SK-N-SH treated with all-trans-retinoic acid at 6 μM for 48 hours (cell line): ENCODE results near the gene LINC00237.

Experiments
- ARNTL ChIP-seq: fragments of 450-650 bp; formaldehyde crosslinking; IDR thresholded peaks from 2 replicates; pipeline ENCODE4 v1.5.0; 2020; ENCODE audit warnings: low read depth, mild to moderate bottlenecking, moderate library complexity, borderline replicate concordance
- ISL1 ChIP-seq: fragments of 250-450 bp; sonication (Bioruptor Pico); IDR thresholded peaks from 2 replicates; pipeline ENCODE4 v2.1.2; 2022; ENCODE audit warnings: mild to moderate bottlenecking, moderate library complexity
- RARB ChIP-seq: fragments of 250-450 bp; sonication (Bioruptor Pico); IDR thresholded peaks from 2 replicates; pipeline ENCODE4 v1.8.0; 2021; ENCODE audit warnings: mild to moderate bottlenecking, moderate library complexity
- SNAI2 ChIP-seq: fragments of 250-450 bp; sonication (Bioruptor Pico); IDR thresholded peaks from 2 replicates; pipeline ENCODE4 v1.5.0; 2020; ENCODE audit warnings: mild to moderate bottlenecking, moderate library complexity
- TCF4 ChIP-seq: fragments of 250-450 bp; sonication (Bioruptor Pico); IDR thresholded peaks from 2 replicates; pipeline ENCODE4 v1.8.0; 2021; ENCODE audit warnings: mild to moderate bottlenecking, moderate library complexity, borderline replicate concordance
- TOX ChIP-seq: fragments of 250-450 bp; sonication (Bioruptor Pico); IDR thresholded peaks from 2 replicates; pipeline ENCODE4 v1.8.0; 2021; ENCODE audit warnings: mild to moderate bottlenecking, moderate library complexity, borderline replicate concordance
- ZC3H10 ChIP-seq: fragments of 250-450 bp; sonication (Bioruptor Pico); IDR thresholded peaks from 2 replicates; pipeline ENCODE4 v1.5.1; 2021; ENCODE audit warnings: mild to moderate bottlenecking, moderate library complexity
- ZFP3 ChIP-seq: fragments of 250-450 bp; sonication (Bioruptor Pico); IDR thresholded peaks from 2 replicates; pipeline ENCODE4 v1.5.0; 2020; ENCODE audit warnings: mild to moderate bottlenecking, moderate library complexity
- TF ChIP-seq, protein P1 (sequence below): fragments of 250-450 bp; sonication (Bioruptor Pico); IDR thresholded peaks from 2 replicates; pipeline ENCODE4 v1.5.0; 2020; ENCODE audit warnings: mild to moderate bottlenecking, moderate library complexity
- TF ChIP-seq, protein P2 (sequence below): fragments of 250-450 bp; sonication (Bioruptor Pico); IDR thresholded peaks from 2 replicates; pipeline ENCODE4 v1.5.1; 2021; ENCODE audit warnings: mild to moderate bottlenecking, moderate library complexity
- TF ChIP-seq, protein P3 (sequence below): fragments of 250-450 bp; sonication (Bioruptor Pico); IDR thresholded peaks from 2 replicates; pipeline ENCODE4 v1.8.0; 2020; ENCODE audit warnings: mild to moderate bottlenecking, moderate library complexity, borderline replicate concordance

DNA sequence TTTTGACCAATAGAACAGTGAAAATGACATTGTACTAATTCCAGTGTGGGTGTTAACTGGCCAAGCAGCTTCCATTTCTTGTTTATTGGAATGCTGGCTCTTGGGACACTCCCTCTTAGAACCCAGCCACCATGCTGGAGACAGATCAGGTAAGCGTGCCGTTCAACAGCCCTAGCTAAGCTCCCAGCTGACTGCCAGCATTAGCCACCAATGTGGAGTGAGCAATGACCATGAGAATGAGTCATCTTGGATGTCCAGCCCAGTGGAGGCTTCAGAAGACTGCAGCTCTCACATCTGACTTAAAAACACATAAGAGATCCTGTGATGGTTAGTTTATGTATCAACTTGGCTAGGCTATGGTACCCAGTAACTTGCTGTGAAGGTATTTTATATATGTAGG is 3.0 kb upstream of the LINC00237 start:
- TF ChIP-seq, protein P1, sequence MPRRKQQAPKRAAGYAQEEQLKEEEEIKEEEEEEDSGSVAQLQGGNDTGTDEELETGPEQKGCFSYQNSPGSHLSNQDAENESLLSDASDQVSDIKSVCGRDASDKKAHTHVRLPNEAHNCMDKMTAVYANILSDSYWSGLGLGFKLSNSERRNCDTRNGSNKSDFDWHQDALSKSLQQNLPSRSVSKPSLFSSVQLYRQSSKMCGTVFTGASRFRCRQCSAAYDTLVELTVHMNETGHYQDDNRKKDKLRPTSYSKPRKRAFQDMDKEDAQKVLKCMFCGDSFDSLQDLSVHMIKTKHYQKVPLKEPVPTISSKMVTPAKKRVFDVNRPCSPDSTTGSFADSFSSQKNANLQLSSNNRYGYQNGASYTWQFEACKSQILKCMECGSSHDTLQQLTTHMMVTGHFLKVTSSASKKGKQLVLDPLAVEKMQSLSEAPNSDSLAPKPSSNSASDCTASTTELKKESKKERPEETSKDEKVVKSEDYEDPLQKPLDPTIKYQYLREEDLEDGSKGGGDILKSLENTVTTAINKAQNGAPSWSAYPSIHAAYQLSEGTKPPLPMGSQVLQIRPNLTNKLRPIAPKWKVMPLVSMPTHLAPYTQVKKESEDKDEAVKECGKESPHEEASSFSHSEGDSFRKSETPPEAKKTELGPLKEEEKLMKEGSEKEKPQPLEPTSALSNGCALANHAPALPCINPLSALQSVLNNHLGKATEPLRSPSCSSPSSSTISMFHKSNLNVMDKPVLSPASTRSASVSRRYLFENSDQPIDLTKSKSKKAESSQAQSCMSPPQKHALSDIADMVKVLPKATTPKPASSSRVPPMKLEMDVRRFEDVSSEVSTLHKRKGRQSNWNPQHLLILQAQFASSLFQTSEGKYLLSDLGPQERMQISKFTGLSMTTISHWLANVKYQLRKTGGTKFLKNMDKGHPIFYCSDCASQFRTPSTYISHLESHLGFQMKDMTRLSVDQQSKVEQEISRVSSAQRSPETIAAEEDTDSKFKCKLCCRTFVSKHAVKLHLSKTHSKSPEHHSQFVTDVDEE (CRISPR knock-in tag), result no peak
- TF ChIP-seq ISL1 (CRISPR knock-in tag), result no peak
- no peak for TF ChIP-seq ARNTL (CRISPR knock-in tag)
- TF ChIP-seq ZFP3 (CRISPR knock-in tag), result no peak
- TF ChIP-seq, protein P2, sequence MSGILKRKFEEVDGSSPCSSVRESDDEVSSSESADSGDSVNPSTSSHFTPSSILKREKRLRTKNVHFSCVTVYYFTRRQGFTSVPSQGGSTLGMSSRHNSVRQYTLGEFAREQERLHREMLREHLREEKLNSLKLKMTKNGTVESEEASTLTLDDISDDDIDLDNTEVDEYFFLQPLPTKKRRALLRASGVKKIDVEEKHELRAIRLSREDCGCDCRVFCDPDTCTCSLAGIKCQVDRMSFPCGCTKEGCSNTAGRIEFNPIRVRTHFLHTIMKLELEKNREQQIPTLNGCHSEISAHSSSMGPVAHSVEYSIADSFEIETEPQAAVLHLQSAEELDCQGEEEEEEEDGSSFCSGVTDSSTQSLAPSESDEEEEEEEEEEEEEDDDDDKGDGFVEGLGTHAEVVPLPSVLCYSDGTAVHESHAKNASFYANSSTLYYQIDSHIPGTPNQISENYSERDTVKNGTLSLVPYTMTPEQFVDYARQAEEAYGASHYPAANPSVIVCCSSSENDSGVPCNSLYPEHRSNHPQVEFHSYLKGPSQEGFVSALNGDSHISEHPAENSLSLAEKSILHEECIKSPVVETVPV, result no peak
- TF ChIP-seq TOX, result no peak
- no peak for TF ChIP-seq SNAI2 (CRISPR knock-in tag)
- TF ChIP-seq ZC3H10 (CRISPR knock-in tag), result no peak
- TF ChIP-seq, protein P3, sequence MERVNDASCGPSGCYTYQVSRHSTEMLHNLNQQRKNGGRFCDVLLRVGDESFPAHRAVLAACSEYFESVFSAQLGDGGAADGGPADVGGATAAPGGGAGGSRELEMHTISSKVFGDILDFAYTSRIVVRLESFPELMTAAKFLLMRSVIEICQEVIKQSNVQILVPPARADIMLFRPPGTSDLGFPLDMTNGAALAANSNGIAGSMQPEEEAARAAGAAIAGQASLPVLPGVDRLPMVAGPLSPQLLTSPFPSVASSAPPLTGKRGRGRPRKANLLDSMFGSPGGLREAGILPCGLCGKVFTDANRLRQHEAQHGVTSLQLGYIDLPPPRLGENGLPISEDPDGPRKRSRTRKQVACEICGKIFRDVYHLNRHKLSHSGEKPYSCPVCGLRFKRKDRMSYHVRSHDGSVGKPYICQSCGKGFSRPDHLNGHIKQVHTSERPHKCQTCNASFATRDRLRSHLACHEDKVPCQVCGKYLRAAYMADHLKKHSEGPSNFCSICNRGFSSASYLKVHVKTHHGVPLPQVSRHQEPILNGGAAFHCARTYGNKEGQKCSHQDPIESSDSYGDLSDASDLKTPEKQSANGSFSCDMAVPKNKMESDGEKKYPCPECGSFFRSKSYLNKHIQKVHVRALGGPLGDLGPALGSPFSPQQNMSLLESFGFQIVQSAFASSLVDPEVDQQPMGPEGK (CRISPR knock-in tag), result no peak
- TF ChIP-seq RARB (CRISPR knock-in tag), result no peak
- TF ChIP-seq TCF4, result no peak
